Measurements from ENCODE around the gene RBM14.

RBM14 gene, protein sequence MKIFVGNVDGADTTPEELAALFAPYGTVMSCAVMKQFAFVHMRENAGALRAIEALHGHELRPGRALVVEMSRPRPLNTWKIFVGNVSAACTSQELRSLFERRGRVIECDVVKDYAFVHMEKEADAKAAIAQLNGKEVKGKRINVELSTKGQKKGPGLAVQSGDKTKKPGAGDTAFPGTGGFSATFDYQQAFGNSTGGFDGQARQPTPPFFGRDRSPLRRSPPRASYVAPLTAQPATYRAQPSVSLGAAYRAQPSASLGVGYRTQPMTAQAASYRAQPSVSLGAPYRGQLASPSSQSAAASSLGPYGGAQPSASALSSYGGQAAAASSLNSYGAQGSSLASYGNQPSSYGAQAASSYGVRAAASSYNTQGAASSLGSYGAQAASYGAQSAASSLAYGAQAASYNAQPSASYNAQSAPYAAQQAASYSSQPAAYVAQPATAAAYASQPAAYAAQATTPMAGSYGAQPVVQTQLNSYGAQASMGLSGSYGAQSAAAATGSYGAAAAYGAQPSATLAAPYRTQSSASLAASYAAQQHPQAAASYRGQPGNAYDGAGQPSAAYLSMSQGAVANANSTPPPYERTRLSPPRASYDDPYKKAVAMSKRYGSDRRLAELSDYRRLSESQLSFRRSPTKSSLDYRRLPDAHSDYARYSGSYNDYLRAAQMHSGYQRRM

DNA sequence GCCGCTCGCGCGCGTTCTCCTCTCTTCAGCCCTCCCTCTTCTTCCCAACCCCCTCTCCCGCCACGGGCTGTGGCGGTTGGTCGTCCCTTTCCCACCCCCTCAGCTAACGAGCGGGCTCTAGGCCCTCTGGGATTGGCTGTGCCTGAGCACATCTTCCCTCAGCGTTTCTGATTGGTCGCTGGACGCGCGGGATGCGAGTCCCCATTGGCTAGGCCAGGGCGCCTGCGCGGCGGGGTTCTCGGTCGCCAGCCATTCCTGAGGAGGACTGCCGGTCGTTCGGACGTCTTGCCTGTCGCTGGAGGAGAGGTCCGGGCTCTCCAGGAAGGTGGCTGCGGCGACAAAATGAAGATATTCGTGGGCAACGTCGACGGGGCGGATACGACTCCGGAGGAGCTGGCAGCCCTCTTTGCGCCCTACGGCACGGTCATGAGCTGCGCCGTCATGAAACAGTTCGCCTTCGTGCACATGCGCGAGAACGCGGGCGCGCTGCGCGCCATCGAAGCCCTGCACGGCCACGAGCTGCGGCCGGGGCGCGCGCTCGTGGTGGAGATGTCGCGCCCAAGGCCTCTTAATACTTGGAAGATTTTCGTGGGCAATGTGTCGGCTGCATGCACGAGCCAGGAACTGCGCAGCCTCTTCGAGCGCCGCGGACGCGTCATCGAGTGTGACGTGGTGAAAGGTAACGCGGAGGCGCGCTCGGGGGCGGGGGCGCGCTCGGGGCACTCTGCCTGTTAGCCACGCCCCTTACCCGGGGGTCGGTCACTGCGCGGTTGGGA, at the start of gene RBM14:
Gene RBM14 (plus strand): TSS at position 252 of the 776 bp plus-strand sequence. CDS start 91 bp downstream, at position 343.
- TF ChIP-seq, protein P1, sequence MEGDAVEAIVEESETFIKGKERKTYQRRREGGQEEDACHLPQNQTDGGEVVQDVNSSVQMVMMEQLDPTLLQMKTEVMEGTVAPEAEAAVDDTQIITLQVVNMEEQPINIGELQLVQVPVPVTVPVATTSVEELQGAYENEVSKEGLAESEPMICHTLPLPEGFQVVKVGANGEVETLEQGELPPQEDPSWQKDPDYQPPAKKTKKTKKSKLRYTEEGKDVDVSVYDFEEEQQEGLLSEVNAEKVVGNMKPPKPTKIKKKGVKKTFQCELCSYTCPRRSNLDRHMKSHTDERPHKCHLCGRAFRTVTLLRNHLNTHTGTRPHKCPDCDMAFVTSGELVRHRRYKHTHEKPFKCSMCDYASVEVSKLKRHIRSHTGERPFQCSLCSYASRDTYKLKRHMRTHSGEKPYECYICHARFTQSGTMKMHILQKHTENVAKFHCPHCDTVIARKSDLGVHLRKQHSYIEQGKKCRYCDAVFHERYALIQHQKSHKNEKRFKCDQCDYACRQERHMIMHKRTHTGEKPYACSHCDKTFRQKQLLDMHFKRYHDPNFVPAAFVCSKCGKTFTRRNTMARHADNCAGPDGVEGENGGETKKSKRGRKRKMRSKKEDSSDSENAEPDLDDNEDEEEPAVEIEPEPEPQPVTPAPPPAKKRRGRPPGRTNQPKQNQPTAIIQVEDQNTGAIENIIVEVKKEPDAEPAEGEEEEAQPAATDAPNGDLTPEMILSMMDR (IDR thresholded peaks at IDR 0.05; ENCODE audit: low read depth, low read length, missing control alignments) = no peak
- peak within 1 kb of the TSS; percentile 95 for H3K4me3 ChIP-seq (ENCODE audit: low read depth, low read length)
- in situ Hi-C loops (cut with HindIII; ENCODE audit: low sequenced_read_pairs) = no loop called here
- DNase-seq (ENCODE audit: low read depth) = peak; percentile 98

DNA sequence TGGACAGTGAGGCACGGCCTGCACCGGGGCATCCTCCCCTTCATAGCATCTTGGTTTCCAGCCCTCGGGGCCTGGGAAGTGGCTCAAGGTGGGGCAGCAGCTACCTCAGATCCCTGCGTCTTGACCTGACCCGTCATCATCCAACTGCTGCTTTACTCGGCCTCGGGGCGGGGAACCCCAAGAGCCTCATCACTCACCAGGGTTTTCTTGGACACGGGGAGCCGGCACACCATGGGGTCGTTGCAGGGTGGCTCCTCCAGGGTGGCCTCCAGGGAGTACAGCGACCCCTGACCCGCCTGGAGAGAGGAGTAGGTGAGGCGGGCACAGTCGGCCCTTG, 48.7 kb upstream of the RBM14 start:
- TF ChIP-seq, protein P1 (IDR thresholded peaks at IDR 0.05; ENCODE audit: low read depth, low read length, missing control alignments) = no peak
- H3K4me3 ChIP-seq (ENCODE audit: low read depth, low read length) = peak overlapping the region; percentile 43
- DNase-seq (ENCODE audit: low read depth) = no peak
- in situ Hi-C loops (cut with HindIII; ENCODE audit: low sequenced_read_pairs) = no loop called here

DNA sequence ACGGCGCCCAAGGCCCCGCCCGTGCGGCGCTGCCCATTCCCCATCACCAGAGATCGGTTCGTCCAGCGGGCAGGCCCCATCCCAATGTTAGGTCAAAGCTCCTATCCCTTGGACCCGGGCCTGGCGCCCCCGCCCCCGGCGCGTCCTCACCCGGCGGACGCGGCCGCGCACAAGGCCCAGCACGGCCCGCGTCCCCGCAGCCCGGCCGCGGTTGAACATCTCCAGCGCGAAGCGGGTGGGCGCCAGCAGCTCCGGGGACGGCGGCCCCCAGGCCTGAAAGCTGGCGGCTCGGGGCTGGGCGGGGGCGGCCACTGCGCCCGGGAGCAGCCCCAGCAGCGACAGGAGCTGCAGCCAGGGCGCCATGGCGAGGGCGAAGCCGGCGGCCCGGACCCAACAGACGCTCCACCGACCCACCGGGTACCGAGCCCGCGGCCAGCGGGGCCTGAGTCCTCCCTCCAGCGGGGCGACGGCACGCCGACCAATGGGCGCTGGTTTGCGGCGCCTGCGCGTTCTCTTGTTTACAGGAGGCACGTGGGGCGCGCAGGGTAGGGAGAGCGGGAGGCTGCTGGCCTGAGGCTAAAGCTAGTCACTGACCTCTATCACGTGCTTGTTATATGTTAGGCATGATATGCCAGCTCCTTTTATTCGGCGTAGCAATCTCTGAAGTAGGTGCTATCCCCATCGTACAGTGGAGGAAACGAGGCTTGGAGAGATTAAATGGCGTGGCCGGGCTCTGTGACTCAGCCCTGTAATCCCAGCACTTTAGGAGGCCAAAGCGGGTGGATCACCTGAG, 48.1 kb upstream of the RBM14 start, which contains the start of gene CTSF:
Gene CTSF (minus strand): TSS at position 483 of the 793 bp plus-strand sequence. CDS start 120 bp downstream, at position 363.
- in situ Hi-C loops (cut with HindIII; ENCODE audit: low sequenced_read_pairs) = no loop called here
- TF ChIP-seq, protein P1 (IDR thresholded peaks at IDR 0.05; ENCODE audit: low read depth, low read length, missing control alignments) = no peak
- DNase-seq (ENCODE audit: low read depth) = peak; percentile 15
- H3K4me3 ChIP-seq (ENCODE audit: low read depth, low read length) = peak within 1 kb of the TSS; percentile 43

DNA sequence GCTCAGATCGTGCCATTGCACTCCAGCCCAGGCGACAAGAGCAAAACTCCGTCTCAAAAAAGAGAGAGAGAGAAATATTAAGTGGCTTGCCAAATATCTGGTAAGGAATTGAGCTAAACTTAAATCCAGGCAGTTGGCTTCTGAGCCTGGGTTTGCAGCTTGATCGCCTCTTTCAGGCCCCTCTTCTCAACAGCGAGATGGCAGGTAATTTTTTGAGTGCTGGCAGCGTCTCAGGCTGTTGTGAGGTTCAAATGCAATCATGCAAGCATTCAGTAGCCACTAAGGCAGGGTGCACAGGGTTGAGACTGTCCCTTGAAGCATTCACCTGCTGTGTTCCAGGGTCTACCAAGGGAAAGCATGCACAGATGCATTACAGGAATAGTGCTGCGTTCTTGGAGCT, 47.4 kb upstream of the RBM14 start:
- TF ChIP-seq, protein P1 (IDR thresholded peaks at IDR 0.05; ENCODE audit: low read depth, low read length, missing control alignments) = no peak
- DNase-seq (ENCODE audit: low read depth) = no peak
- in situ Hi-C loops (cut with HindIII; ENCODE audit: low sequenced_read_pairs) = no loop called here
- no peak overlapping the region for H3K4me3 ChIP-seq (ENCODE audit: low read depth, low read length)

DNA sequence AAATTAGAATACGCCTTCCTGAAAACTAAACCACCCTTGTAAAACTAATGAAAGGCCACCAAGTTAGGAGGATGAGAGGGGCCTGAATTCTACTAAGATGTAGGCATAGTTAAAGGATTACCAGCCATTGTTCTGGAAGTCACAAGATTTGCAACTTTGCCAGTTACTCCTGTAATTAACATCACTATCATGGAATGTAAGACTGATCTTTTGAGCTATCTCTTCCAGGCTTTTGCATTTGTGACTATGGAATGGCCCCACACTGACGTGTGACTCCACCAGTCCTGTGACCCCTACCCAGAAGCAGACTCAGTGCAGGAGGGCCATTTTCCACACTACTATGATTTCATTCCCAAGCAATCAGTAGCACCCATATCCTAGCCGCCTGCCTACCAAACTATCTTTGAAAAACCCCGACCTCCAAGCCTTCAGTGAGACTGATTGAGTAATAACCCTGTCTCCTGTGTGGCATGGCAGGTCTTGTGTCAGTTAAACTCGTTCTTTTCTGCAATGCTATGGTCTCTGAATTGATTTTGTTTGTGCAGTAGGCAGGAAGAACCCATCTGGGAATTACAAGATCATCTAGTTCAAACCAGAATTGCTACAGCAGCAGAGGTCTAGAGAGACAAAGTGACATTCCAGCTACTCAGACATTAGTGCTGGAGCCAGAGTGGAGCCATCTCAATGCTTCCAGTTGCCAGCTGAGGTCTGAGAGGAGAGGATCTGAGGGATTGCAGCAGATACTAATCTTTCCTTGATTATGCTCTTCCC, 46.2 kb upstream of the RBM14 start:
- TF ChIP-seq, protein P1 (IDR thresholded peaks at IDR 0.05; ENCODE audit: low read depth, low read length, missing control alignments) = no peak
- no peak for DNase-seq (ENCODE audit: low read depth)
- in situ Hi-C loops (cut with HindIII; ENCODE audit: low sequenced_read_pairs) = no loop called here
- H3K4me3 ChIP-seq (ENCODE audit: low read depth, low read length) = no peak overlapping the region
